ENCODE measurements around the gene INTS3.

The INTS3 gene

GRCh38 chr1:153684892-153685291 is 43.0 kb upstream of the INTS3 start:
- no peak overlapping the region for H3K4me3 ChIP-seq (ENCODE audit: low read depth, low read length)
- TF ChIP-seq, protein P1, sequence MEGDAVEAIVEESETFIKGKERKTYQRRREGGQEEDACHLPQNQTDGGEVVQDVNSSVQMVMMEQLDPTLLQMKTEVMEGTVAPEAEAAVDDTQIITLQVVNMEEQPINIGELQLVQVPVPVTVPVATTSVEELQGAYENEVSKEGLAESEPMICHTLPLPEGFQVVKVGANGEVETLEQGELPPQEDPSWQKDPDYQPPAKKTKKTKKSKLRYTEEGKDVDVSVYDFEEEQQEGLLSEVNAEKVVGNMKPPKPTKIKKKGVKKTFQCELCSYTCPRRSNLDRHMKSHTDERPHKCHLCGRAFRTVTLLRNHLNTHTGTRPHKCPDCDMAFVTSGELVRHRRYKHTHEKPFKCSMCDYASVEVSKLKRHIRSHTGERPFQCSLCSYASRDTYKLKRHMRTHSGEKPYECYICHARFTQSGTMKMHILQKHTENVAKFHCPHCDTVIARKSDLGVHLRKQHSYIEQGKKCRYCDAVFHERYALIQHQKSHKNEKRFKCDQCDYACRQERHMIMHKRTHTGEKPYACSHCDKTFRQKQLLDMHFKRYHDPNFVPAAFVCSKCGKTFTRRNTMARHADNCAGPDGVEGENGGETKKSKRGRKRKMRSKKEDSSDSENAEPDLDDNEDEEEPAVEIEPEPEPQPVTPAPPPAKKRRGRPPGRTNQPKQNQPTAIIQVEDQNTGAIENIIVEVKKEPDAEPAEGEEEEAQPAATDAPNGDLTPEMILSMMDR (IDR thresholded peaks at IDR 0.05; ENCODE audit: low read depth, low read length), result no peak
- no peak for DNase-seq (ENCODE audit: low read depth, low spot score)
- in situ Hi-C loops (cut with HindIII; ENCODE audit: low sequenced_read_pairs), result no loop called here

GRCh38 chr1:153685544-153686340 is 42.1 kb upstream of the INTS3 start:
- TF ChIP-seq, protein P1 (IDR thresholded peaks at IDR 0.05; ENCODE audit: low read depth, low read length), result no peak
- H3K4me3 ChIP-seq (ENCODE audit: low read depth, low read length), result no peak overlapping the region
- in situ Hi-C loops (cut with HindIII; ENCODE audit: low sequenced_read_pairs), result no loop called here
- no peak for DNase-seq (ENCODE audit: low read depth, low spot score)

GRCh38 chr1:153687346-153688125 is 40.3 kb upstream of the INTS3 start:
- in situ Hi-C loops (cut with HindIII; ENCODE audit: low sequenced_read_pairs), result no loop called here
- TF ChIP-seq, protein P1 (IDR thresholded peaks at IDR 0.05; ENCODE audit: low read depth, low read length), result no peak
- DNase-seq (ENCODE audit: low read depth, low spot score), result no peak
- no peak overlapping the region for H3K4me3 ChIP-seq (ENCODE audit: low read depth, low read length)

DNA sequence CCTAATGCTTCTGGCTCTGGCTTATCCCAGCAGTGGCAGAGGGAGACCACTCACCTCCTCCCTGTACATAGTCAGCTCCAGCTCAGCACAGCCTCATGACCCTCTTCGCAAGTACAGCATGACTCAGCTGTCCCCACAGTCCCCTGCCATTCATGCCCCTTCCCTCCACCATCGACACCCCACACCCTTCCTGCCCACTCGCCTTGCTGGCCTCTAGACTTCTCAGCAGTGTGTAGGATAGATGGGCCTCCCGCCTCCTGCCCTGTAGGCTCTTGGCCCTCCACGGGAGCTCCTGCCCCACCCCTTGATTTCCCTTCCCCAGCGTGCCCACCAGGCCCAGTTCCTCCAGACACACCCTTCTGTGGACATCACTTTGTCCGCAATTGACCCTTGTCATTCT is 39.6 kb upstream of the INTS3 start:
- TF ChIP-seq, protein P1 (IDR thresholded peaks at IDR 0.05; ENCODE audit: low read depth, low read length), result no peak
- in situ Hi-C loops (cut with HindIII; ENCODE audit: low sequenced_read_pairs), result no loop called here
- no peak for DNase-seq (ENCODE audit: low read depth, low spot score)
- no peak overlapping the region for H3K4me3 ChIP-seq (ENCODE audit: low read depth, low read length)

- TF ChIP-seq, protein P1 (IDR thresholded peaks at IDR 0.05; ENCODE audit: low read depth, low read length), result no peak
- DNase-seq (ENCODE audit: low read depth, low spot score), result no peak
- in situ Hi-C loops (cut with HindIII; ENCODE audit: low sequenced_read_pairs), result no loop called here
- H3K4me3 ChIP-seq (ENCODE audit: low read depth, low read length), result no peak overlapping the region
Observed at GRCh38 chr1:153688736-153689328, 39.0 kb upstream of the INTS3 start.

GRCh38 chr1:153693466-153693865 is 34.4 kb upstream of the INTS3 start:
- no peak overlapping the region for H3K4me3 ChIP-seq (ENCODE audit: low read depth, low read length)
- in situ Hi-C loops (cut with HindIII; ENCODE audit: low sequenced_read_pairs), result no loop called here
- TF ChIP-seq, protein P1 (IDR thresholded peaks at IDR 0.05; ENCODE audit: low read depth, low read length), result no peak
- no peak for DNase-seq (ENCODE audit: low read depth, low spot score)

All from astrocyte of the spinal cord (primary cell).